PC-3 (cell line): ENCODE measurements around the gene DNAJB2.

ENCODE experiments used
- EZH2phosphoT487 ChIP-seq: fragments of 300-600 bp; sonication (generic); IDR thresholded peaks from 2 replicates; pipeline ENCODE4 v1.6.1; 2018; ENCODE audit warnings: mild to moderate bottlenecking, antibody characterized with exemption, low read length, borderline replicate concordance
- TF ChIP-seq, protein P1 (sequence below): fragments of 300-600 bp; sonication (generic); conservative IDR thresholded peaks from 2 replicates; pipeline ENCODE4 v1.5.1; 2017; ENCODE audit warnings: antibody characterized with exemption, low read depth, mild to moderate bottlenecking, low read length

DNA sequence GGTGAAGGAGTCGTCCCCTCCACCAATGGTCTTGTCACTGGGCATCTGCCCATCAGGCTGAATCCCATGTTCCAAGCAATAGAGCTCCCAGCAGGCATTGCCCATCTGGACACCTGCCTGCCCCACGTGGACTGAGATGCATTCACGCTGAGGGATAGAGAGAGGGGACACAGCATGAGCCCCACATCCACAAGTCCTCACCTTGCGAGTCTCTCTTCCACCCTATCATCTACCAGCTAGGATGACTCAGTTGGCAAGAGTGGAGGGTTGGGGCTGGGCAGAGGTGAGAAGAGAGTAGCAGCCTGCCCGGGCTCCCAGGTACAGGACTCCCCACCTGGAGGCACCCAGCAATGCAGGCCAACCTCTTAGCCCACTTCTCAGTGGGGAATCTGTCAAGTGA is 27.1 kb upstream of the DNAJB2 start:
- TF ChIP-seq, protein P1, sequence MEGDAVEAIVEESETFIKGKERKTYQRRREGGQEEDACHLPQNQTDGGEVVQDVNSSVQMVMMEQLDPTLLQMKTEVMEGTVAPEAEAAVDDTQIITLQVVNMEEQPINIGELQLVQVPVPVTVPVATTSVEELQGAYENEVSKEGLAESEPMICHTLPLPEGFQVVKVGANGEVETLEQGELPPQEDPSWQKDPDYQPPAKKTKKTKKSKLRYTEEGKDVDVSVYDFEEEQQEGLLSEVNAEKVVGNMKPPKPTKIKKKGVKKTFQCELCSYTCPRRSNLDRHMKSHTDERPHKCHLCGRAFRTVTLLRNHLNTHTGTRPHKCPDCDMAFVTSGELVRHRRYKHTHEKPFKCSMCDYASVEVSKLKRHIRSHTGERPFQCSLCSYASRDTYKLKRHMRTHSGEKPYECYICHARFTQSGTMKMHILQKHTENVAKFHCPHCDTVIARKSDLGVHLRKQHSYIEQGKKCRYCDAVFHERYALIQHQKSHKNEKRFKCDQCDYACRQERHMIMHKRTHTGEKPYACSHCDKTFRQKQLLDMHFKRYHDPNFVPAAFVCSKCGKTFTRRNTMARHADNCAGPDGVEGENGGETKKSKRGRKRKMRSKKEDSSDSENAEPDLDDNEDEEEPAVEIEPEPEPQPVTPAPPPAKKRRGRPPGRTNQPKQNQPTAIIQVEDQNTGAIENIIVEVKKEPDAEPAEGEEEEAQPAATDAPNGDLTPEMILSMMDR: no peak
- no peak for TF ChIP-seq EZH2phosphoT487
